NCI-H1048 (cell line): ENCODE data around the gene ANKS3.

Experiments used
- DNase-seq: peaks from one replicate; lab custom pipeline; 2025; lab: John Stamatoyannopoulos, UW

The ANKS3 gene

GRCh38 chr16:4726616-4727015 is 7.5 kb downstream of the ANKS3 start:
- no peak for DNase-seq

GRCh38 chr16:4724661-4725270 is 9.3 kb downstream of the ANKS3 start:
- no peak for DNase-seq

GRCh38 chr16:4723071-4723767 is 10.9 kb downstream of the ANKS3 start:
- DNase-seq = no peak

GRCh38 chr16:4718466-4718865 is 15.6 kb downstream of the ANKS3 start:
- DNase-seq = no peak

- no peak for DNase-seq
Observed at GRCh38 chr16:4714996-4715395, 19.1 kb downstream of the ANKS3 start.

- DNase-seq = no peak
Observed at GRCh38 chr16:4713663-4714501, 20.2 kb downstream of the ANKS3 start.

GRCh38 chr16:4709481-4709880 is 24.6 kb downstream of the ANKS3 start:
- no peak for DNase-seq

- no peak for DNase-seq
Observed at GRCh38 chr16:4706871-4707270, 27.2 kb downstream of the ANKS3 start.

GRCh38 chr16:4704913-4705312 is 29.2 kb downstream of the ANKS3 start:
- no peak for DNase-seq

GRCh38 chr16:4704491-4704890 is 29.6 kb downstream of the ANKS3 start:
- DNase-seq = no peak

- DNase-seq = no peak
Observed at GRCh38 chr16:4703906-4704305, 30.2 kb downstream of the ANKS3 start.

- no peak for DNase-seq
Observed at GRCh38 chr16:4702466-4702808, 31.6 kb downstream of the ANKS3 start.

- DNase-seq = no peak
Observed at GRCh38 chr16:4701791-4702465, 32.1 kb downstream of the ANKS3 start.

- no peak for DNase-seq
Observed at GRCh38 chr16:4700997-4701743, 32.9 kb downstream of the ANKS3 start.

GRCh38 chr16:4700380-4700996 is 33.6 kb downstream of the ANKS3 start:
- no peak for DNase-seq

GRCh38 chr16:4699046-4699556 is 35.0 kb downstream of the ANKS3 start:
- DNase-seq = no peak

GRCh38 chr16:4698321-4699045 is 35.6 kb downstream of the ANKS3 start:
- no peak for DNase-seq

GRCh38 chr16:4697848-4698291 is 36.2 kb downstream of the ANKS3 start:
- no peak for DNase-seq

- no peak for DNase-seq
Observed at GRCh38 chr16:4696905-4697847, 36.9 kb downstream of the ANKS3 start.
